OCI-LY1 (cell line): Measurements from ENCODE around the gene GFOD1.

Experiments used
- CTCF ChIP-seq: fragments of 200-600 bp; sonication (generic), shearing (Covaris generic); IDR thresholded peaks from 2 replicates; pipeline ENCODE4 v1.5.1; 2017; ENCODE audit warnings: mild to moderate bottlenecking, antibody characterized with exemption, low read length, moderate library complexity, mixed read lengths
- EZH2 ChIP-seq: fragments of 200-600 bp; sonication (generic), shearing (Covaris generic); IDR thresholded peaks from 2 replicates; pipeline ENCODE4 v1.8.0; 2017; ENCODE audit warnings: borderline replicate concordance, mixed run types, mild to moderate bottlenecking, antibody characterized with exemption, low read length, moderate library complexity, mixed read lengths

GRCh38 chr6:13463328-13463717, 24.1 kb downstream of the GFOD1 start:
- TF ChIP-seq CTCF (no peak), EZH2 (no peak)
